HEK293 (cell line): Measurements from ENCODE around the gene NUP107.

Experiments
- CTCF ChIA-PET: fragments of 350-600 bp; formaldehyde crosslinking; extraction: SDS; loops from one replicate; lab custom pipeline; 2021; ENCODE audit warnings: antibody characterized with exemption; lab: Yijun Ruan, JAX
- POLR2A ChIA-PET: fragments of 300-600 bp; formaldehyde crosslinking; extraction: SDS; loops from one replicate; lab custom pipeline; 2020; ENCODE audit warnings: antibody characterized with exemption, inconsistent platforms; lab: Yijun Ruan, JAX
- H3K27ac ChIP-seq: fragments of 200-500 bp; sonication (Bioruptor generic); 2 replicates; pipeline ENCODE4 v1.5.1; 2014; ENCODE audit warnings: low read depth, low read length, control low read depth, inconsistent platforms; ENCODE audit errors: extremely low read depth
- H3K36me3 ChIP-seq, 2 experiments: fragments of 200-500 bp in 1 of 2; sonication (Bioruptor generic) in 1 of 2; 1 replicate in 1 of 2; 2 replicates in 1 of 2; pipeline ENCODE4 v1.5.1; 2014 to 2017; ENCODE audit warnings: inconsistent platforms in 2 of 2, low read length in 2 of 2; ENCODE audit not compliant: control insufficient read depth in 2 of 2, insufficient read depth in 1 of 2
- H3K4me1 ChIP-seq: fragments of 200-500 bp; sonication (Bioruptor generic); 2 replicates; pipeline ENCODE4 v1.5.1; 2014; ENCODE audit warnings: mild to moderate bottlenecking, low read length, inconsistent platforms; ENCODE audit not compliant: control insufficient read depth, insufficient read depth
- H3K4me3 ChIP-seq: 2 replicates; pipeline ENCODE4 v1.5.1; 2011; ENCODE audit warnings: low read depth, mild to moderate bottlenecking, control low read depth, low read length, moderate library complexity
- H3K9me3 ChIP-seq: fragments of 200-500 bp; sonication (Bioruptor generic); 2 replicates; pipeline ENCODE4 v1.5.1; 2014; ENCODE audit warnings: low read depth, low read length, inconsistent platforms; ENCODE audit not compliant: control insufficient read depth, insufficient read depth
- ZNF555 ChIP-seq: fragments of 450-650 bp; formaldehyde crosslinking; conservative IDR thresholded peaks from 2 replicates; pipeline ENCODE4 v1.5.1; 2017; ENCODE audit warnings: missing biosample characterization, mild to moderate bottlenecking, missing genetic modification characterization, inconsistent platforms
- TF ChIP-seq, protein P1 (sequence below): fragments of 450-650 bp; formaldehyde crosslinking; IDR thresholded peaks from 2 replicates; pipeline ENCODE4 v1.5.1; 2016; ENCODE audit warnings: missing biosample characterization, missing genetic modification characterization

The NUP107 gene

DNA sequence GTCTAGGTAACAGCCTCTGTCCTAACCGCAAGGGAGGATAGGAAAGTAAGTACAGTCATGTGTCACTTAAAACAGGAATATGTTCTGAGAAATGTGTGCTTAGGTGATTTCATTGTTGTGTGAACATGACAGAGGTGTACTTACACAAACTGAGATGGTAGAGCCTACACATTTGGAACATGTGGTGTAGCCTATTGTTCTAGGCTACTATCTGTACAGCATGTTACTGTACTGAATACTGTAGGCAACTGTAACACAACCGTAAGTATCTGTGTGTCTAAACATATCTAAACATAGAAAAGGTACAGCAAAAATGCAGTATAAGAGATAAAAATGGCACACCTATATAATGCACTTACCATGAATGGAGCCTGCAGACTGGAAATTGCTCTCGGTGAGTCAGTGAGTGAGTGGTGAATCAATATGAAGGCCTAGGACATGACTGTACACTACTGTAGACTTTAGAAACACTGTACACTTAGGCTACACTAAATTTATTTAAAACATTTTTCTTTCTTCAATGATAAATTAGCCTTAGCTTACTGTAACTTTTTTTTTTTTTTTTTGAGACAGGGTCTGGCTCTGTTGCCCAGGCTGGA, 108.0 kb downstream of the NUP107 start:
- TF ChIP-seq, protein P1, sequence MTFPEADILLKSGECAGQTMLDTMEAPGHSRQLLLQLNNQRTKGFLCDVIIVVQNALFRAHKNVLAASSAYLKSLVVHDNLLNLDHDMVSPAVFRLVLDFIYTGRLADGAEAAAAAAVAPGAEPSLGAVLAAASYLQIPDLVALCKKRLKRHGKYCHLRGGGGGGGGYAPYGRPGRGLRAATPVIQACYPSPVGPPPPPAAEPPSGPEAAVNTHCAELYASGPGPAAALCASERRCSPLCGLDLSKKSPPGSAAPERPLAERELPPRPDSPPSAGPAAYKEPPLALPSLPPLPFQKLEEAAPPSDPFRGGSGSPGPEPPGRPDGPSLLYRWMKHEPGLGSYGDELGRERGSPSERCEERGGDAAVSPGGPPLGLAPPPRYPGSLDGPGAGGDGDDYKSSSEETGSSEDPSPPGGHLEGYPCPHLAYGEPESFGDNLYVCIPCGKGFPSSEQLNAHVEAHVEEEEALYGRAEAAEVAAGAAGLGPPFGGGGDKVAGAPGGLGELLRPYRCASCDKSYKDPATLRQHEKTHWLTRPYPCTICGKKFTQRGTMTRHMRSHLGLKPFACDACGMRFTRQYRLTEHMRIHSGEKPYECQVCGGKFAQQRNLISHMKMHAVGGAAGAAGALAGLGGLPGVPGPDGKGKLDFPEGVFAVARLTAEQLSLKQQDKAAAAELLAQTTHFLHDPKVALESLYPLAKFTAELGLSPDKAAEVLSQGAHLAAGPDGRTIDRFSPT (tag by site-specific recombination): no peak
- no peak for TF ChIP-seq ZNF555 (tag by site-specific recombination)
- ChIA-PET POLR2A (interaction anchor here (1.0 to 1.3 kb wide), 2 partner anchors 9 to 13 kb away, joined by 3 to 7 read pairs; partner anchors contain the start of gene MDM2), CTCF (interaction anchor here (1.2 kb wide), 1 partner anchor 8 kb away, joined by 3 read pairs; no protein-coding TSS in a partner anchor)
- Histone ChIP-seq H3K9me3 (no peaks in the 10 kb centered on the region), H3K36me3 (no peaks in the 10 kb centered on the region), H3K4me3 (no peak overlapping the region), H3K4me1 (no peaks in the 10 kb centered on the region), H3K27ac (no peak overlapping the region)
